Effector CD8-positive, alpha-beta T cell (primary cell): ENCODE measurements around the gene CISD2.
A peak's percentile ranks its signal among the peaks of the same experiment; 100 is the strongest.
"Not testable (repeated sequence)": the region's sequence is repeated elsewhere in the genome, so short reads cannot be mapped to it uniquely, and the experiment has no call there.

ENCODE experiments used
- DNase-seq: peaks from one replicate; lab custom pipeline; 2025; lab: John Stamatoyannopoulos, UW
- total RNA-seq, 4 experiments: gene quantifications; one replicate each; lab custom pipeline; 2026; lab: John Stamatoyannopoulos, UW

The CISD2 gene
- 17.8 to 25.2 (median 21.9) reads per million in 4 experiments for total RNA-seq

- DNase-seq = peak; percentile 85
These were observed at the start of gene CISD2 for GRCh38 chr4:102868781-102869568. TSS of gene CISD2 (plus strand) at chr4:102868992. CDS start at chr4:102869085, 93 bp downstream.

DNA sequence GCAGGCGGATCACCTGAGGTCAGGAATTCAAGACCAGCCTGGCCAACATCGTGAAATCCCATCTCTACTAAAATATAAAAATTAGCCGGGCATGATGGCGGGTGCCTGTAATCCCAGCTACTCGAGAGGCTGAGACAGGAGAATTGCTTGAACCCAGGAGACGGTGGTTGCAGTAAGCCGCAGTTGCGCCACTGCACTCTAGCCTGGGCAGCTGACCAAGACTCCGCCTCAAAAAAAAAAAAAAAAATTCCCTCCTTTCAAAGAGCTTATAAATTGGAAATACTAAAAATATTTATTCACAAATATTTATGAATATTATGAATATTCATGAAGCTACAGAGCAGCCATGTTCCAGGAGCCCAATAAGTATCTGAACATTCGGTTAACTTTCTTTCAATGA is 49.7 kb upstream of the CISD2 start:
- DNase-seq = not testable (repeated sequence)

- no peak for DNase-seq
These were observed 49.0 kb upstream of the CISD2 start for GRCh38 chr4:102819588-102820365.

DNA sequence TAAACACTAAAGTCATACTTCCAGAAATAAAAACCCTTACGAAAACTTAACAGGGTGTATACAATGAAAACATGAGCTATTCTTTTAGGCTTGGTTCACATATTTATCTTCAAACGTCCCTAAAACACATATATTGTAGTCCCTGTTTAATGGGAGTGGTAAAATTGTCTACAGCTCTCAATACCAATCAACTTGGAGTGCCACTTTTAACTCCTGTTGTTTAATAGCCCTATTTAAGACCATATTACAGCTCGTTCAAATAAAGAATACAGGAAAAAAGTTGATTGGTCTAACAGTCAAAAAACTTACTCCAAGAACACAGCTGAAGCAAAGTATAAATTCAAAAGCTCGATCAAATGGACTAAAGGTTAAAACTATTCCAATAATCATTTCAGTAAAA is 45.3 kb upstream of the CISD2 start:
- DNase-seq = no peak

GRCh38 chr4:102823897-102824296 is 44.9 kb upstream of the CISD2 start:
- DNase-seq = no peak

GRCh38 chr4:102824398-102824797 is 44.4 kb upstream of the CISD2 start:
- no peak for DNase-seq

DNA sequence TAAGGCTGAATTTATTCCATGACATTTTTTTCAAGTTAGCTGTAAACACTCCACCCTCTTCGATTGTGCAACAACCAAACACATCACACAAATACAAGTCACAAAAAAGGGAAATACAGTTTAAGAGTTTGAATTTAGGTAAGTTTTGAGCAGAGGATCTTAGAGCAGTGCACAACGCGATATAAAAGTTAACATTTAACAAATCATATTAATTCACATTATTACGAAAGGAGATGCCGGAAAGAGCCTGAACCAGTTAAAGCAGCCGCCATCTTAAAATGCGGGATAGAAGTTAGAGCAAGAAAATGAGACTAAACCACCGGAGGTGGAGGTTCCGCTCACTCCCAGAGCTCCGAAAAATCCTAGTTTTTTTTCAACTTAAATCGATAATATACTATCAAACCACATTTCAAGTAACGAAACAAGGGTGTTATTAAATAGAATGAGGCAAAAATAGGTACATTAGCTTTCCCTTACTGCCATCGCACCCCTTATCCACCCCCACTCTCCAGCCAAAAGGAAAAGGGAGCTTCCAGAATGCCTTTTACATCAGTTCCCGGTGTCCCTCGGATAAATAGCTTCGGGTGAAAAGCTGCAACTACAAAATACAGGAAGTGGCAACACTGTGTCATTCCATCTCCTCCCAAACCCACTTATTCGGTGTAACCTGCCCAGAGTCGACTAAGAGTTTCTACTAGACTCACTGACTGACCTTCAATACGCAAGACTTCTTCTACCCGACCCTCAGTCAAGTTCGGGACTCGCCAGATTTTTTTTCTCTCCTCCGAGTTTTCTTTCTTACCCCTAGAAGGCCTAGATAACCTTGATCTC is 43.3 kb upstream of the CISD2 start:
- no peak for DNase-seq

- DNase-seq = no peak
These were observed 42.5 kb upstream of the CISD2 start for GRCh38 chr4:102826105-102826889.

DNA sequence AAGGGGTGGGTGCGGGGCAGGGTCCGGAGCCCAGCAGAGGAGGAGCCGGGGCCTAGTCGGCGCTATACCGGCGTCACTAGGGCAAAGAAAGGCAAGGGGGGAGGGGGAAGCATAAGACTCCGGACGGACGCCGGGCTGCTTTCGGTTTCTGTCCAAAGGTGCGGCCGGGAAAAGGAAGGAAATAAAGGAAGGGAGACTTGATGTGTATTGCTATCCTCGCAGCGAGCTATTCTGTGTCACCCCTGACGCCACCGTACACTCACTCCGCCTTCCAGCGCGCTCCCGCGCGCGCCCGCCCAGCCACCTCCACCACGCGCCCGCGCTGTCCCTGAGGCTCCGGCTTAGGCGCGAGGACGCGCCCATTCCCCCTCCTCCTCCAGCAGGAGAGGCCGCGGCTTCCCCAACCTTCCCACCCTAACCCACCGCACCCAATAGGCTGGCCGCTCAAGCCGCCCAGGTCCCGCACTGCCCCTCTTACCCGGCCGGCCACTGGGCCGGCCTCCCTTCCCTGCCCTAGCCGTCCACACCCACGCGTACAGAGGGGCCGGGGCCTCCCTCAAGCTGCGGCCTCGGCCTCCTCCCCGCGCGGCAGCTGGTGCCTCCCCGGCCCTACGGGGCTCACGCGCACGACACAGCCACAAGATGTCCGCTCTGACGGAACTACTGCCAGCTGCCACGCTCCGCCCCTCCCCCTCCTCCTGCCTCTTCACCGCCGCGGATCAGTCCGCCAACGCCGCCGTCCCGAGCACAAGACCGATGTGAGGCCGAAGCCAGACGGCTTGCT is 41.7 kb upstream of the CISD2 start, which contains the start of gene UBE2D3:
Gene UBE2D3, minus strand, starts transcription at position 662 of the 784 bp plus-strand sequence. CDS start 1,043 bp downstream, outside the sequence.
- DNase-seq = peak; percentile 91

GRCh38 chr4:102827674-102828496 is 40.9 kb upstream of the CISD2 start:
- DNase-seq = peak; percentile 98

GRCh38 chr4:102828497-102828808 is 40.3 kb upstream of the CISD2 start:
- DNase-seq = no peak

GRCh38 chr4:102829803-102830202 is 39.0 kb upstream of the CISD2 start:
- DNase-seq = no peak

DNA sequence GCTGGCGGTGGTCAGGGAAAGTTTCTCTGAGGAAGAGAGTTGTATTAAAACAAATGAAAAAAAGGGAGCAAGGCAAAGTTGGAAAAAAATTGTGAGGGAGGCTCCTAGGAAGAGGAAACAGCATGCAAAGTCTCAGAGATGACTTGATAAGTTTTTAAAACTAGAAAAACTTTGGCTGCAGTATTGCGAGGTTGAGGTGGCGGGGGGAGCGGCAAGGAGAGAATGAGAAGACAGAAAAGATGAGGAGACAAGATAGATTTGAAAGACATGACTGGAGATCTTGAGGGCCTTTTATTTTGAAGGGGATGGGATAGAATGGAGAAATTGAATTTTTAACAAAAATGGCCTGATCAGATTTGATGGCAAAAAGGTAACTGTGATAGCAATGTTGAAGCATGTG is 36.7 kb upstream of the CISD2 start:
- DNase-seq = no peak

DNA sequence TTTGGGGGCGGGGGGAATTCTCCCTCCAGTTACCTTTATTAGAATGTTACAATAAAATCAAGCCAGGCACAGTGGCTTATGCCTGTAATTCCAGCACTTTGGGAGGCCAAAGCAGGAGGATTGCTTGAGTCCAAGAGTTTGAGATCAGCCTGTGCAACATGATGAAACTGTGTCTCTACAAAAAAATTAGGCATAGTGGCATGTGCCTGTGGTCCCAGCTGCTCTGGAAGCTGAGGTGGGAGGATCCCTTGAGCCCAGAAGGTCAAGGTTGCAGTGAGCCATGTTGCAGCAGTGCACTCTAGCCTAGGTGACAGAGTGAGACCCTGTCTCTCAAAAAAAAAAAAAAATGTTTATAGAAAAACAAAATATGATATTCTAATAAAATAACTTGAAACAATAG is 36.1 kb upstream of the CISD2 start:
- DNase-seq = no peak

DNA sequence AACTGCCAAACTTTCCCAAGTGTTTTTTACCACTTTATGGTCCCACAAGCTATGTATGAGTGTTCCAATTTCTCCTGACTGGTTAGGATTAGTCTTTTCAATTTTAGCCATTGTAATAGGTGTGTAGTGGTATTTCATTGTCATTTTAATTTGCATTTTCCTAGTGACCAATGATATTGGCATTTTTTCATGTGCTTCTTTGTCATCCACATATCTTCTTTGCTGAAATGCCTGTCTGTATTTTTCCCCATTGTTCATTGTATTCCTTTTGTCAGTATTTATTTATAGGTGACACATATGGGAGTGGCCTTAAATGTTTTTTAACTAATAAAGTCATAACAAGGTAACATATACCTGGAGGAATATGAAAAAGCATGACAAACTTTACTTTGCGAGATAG is 32.2 kb upstream of the CISD2 start:
- no peak for DNase-seq

GRCh38 chr4:102842367-102842766 is 26.4 kb upstream of the CISD2 start:
- DNase-seq = no peak

GRCh38 chr4:102843273-102843672 is 25.5 kb upstream of the CISD2 start:
- DNase-seq = no peak

DNA sequence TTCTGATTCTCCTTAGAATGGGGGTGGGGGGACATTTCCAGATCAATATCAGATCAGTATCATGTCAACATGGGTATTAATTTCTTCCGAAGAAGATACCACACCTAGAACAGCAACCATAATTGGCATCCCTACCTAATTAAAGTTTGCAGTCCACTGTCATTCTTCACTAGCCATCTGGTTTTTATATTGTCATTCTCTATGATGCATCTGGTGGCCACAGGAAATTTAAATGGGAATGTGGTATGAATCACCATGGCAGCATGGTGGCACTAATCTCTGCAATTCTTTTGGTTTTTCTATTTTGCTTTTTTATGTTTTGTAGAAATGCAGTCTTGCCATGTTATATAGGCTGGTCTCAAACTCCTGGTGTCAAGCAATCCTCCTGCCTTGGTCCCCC is 24.9 kb upstream of the CISD2 start:
- no peak for DNase-seq

GRCh38 chr4:102847687-102848086 is 21.1 kb upstream of the CISD2 start:
- DNase-seq = no peak
